HL-60/S4 treated with retinoic acid at 250 ng/mL for 4 days and 3 days (cell line): ENCODE results near the gene EPS8L2.

ENCODE experiments used
- in situ Hi-C: fragments of 300-500 bp; cut with MboI; formaldehyde crosslinking; loops from 2 replicates; pipeline ENCODE4 v1.7.0; 2022; ENCODE audit warnings: low sequenced_read_pairs

Gene EPS8L2

DNA sequence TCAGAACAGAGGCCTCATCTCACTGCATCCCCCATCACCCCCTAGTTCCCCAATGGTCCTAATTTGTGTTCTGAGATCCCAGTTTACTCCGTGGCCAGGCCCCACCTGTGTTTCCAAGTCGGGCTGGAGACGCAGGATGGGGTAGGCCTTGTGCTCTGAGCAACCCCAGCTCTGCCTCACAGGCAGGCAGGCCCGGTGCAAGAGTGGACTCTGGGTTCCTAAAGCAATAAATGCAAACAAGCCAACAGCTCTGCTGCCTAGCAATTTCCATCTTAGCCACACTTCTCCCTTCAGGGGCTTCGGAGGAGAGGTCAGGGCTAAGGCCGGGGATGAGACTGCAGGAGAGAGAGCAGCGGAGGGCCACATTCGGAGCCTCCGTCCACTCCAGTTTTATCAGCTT is 2.5 kb upstream of the EPS8L2 start:
- in situ Hi-C loops: no loop called here

DNA sequence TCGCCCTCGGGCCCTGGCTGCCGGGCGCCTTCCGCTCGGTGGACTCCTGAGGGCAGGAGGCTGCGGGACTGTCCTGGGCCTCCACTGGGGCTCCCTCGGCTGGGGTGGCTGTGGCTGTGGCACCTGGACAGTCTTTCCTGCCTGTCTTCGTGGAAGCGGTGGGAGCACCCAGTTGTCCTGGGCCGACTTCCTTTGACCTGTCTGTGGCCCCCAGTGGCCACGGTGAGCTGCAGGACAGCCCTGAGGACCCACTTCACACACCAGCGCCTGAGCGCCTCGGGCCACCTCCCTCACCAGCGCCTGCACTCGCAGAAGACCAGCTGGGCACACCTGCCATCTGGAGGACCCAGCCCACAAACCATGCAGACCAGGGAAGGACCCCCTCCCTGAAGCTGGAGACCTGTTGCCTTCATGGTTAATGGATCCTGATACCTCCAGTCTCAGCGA is 1.8 kb upstream of the EPS8L2 start:
- in situ Hi-C loops: no loop called here

DNA sequence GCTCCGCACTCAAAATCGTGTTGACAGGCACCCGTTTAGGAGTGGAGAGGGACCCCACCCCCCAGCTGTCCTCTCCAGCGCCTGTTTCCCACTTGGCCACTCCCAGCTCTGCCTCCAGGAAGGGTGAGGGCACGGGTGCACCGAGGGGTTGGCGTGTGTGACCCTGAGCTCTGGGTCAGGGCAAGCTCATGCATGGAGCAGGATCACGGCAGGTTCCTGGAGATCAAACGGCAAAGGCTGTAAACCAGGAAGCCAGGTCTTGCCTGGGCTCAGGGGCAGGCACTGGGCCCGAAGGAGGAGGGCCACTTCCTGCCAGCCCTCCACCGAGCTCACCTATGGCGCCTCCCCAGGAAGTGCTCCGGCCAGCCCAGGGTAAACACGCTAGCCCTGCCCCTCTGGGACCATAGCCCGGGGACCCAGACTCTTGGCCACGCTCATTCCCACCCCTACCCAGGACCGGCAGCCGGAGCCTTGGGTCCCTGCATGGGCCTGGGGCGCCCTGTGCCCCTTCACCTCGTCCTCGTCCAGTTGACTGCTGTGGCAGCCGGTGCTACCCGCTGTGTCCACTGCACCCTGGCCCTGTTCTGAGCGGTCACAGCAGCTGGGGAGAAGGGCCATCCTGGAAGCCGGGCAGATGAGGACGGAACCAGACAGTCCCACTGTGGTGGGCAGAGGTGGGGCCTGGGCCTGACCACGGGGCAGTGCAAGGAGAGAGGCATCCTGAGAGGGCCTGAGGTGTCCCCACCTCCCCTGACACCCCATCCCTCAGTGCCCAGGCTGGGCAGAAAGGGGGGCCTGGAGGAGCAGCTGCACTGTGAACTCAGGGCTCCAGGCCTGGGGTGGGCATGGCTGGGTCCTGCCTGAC is 1.0 kb upstream of the EPS8L2 start:
- in situ Hi-C loops: no loop called here

- in situ Hi-C loops: no loop called here
These were observed 467 bp downstream of the EPS8L2 start for GRCh38 chr11:706439-706956.

DNA sequence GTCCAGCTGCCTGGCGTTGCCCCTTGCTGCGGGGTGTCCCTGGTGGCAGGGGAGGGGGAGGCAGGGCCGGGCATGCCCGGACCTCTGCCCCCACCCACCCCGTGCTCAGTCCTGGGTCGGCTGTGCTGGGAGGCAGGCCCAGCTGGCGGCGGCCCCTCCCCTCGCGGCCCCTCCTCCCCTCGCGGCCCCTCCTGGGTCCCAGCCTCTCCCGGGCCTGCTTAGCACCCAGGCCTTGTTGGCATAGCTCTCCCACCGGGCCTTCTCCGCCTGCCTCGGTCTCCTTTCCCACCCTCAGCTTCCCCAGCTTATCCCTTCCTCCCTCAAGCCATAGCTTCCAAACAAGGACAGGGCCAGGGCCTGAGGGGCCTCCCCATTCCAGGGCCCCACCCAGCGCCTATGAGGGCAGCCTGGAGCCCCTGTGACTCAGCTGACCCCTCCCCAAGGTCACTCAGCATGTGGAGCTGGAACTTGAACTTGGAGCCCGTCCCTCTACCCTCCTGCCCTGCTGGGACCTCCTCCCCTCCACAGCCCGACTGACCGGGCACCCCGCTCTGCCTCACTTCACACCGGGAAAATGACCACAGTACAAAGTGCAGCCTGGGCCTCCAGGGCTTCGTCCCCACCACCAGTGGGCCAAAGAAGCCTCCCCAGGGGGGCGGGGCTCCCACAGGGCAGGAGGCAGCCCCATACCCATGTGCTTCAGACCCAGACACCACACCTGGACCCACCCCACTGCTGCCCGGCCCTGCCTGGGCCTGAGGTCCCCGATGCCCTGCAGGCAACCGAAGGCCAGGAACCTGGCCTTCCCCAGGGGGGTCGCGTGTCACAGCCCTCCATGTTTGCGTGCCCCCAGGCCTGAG is 1.2 kb downstream of the EPS8L2 start:
- in situ Hi-C loops: no loop called here

DNA sequence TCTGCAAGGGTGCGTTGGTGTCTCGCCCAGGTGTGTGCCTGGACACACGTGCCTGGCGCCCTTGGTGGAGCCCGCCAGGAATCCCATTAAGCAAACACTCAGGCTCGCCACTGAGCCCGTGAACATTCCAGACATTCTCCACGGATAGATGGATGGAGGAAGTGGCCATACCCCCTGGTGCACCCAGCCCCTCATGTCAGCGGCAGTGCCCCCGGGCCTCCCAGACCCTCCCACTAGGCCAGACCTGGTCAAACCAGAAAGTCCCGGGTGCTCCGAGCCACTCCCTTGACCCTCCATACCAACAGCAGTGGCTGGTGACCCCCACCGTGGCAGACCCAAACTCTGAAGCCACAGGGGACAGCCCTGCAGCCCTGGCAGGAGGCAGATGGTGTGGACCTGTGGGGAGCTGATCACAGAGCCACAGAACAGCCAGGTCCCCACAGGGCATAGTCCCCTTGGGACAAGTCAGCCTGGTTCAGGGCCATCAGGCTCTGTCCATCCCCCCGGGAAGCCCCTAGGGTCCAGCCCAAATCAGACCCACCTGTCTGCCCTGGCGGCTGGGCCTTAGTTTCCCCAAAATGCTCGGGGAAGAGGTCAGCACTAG is 1.9 kb downstream of the EPS8L2 start:
- in situ Hi-C loops: no loop called here

DNA sequence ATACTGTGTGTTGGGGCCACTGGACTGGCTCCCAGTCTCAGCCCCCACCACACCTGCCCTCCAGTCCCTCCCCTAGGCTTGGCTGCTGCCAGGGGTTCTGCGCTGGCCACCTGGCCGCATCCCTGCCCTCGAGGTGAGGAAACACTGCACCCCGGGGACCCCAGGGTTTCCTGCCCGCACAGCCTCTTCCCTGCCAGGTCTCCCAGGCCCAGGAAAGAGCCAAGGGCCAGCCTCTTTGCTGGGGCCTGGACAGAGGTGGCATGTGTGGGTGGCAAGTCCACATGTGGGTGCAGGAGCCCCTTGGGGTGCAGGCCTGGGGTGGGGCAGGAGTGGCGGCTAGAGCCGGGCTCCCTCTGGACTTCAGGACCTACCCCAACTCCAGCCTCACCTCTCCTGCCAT is 2.5 kb downstream of the EPS8L2 start:
- in situ Hi-C loops: no loop called here

DNA sequence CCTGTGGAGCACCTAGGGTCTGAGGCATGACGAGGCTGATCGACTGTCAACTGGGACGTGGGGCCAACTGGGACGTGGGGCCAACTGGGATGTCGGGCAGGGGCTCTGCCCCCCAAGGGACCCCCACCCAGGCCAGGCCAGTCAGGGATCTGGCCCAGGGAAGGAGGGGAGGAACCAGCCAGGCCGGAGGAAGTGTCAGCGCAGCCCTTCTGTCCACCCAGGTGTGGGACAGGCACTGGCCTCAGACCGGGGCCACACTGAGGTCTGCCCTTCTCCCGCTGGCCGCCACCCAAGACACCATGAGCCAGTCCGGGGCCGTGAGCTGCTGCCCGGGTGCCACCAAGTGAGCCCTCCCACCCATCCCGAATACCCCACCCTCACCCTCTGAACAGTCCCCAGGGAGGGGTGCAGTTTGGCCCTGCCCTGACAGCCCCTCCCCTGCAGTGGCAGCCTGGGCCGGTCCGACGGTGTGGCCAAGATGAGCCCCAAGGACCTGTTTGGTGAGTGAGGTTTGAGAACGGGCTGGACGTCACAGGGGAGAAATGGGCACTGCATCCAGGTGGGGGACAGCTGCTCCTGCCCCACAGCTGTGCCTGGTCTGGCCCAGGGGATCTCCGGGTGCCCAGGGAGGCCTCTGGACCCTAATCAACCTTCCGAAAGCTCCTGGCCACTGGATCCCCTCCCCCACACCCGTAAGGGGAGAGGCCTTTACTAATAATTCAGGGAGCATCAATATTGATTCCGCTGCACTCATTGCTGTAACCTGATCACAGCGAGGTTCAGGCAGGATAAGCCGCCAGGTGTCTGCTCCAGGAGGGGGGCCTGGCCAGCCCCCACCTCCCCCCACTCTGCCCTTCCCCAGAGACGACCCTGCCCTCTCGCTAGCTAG is 3.3 kb downstream of the EPS8L2 start:
- in situ Hi-C loops: no loop called here

- in situ Hi-C loops: no loop called here
These were observed 8.4 kb downstream of the EPS8L2 start for GRCh38 chr11:714436-714835.

DNA sequence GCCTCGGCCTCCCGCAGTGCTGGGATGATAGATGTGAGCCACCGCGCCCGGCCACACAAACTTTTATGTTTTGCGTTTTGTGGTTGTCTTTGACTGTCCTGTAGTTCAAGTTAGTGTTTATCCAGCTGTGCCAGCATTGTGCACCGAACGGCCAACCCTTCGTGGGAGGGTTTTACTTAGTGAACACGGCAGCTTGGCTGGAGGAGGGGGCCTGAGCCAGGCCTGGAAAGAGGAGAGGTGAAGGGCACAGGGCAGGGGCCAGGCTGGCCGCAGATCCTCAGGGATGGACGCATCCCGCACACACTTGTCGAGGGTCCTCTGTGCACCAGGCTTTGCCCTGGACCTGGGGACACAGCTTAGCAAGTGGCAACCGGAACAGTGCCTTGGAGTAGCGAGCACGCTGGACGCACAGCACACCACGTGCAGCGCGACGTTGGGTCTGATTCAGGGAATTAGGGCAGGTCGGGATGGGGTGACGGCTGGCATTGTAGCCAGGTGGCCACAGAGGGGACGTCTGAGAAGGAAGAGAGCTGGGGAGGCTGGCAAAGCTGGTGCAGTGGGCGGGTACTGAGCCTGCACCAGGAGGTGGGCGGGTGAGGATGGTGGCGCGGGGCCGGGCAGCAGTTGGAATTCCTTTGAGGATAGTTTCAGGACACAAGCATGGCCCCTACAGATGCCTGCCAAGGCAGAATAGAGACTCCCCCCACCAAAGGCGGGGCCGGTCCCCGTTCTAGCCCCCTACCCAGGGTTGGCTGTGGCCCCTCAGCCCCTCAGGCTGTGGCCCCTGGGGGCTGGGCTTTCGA is 13.4 kb downstream of the EPS8L2 start:
- in situ Hi-C loops: no loop called here

DNA sequence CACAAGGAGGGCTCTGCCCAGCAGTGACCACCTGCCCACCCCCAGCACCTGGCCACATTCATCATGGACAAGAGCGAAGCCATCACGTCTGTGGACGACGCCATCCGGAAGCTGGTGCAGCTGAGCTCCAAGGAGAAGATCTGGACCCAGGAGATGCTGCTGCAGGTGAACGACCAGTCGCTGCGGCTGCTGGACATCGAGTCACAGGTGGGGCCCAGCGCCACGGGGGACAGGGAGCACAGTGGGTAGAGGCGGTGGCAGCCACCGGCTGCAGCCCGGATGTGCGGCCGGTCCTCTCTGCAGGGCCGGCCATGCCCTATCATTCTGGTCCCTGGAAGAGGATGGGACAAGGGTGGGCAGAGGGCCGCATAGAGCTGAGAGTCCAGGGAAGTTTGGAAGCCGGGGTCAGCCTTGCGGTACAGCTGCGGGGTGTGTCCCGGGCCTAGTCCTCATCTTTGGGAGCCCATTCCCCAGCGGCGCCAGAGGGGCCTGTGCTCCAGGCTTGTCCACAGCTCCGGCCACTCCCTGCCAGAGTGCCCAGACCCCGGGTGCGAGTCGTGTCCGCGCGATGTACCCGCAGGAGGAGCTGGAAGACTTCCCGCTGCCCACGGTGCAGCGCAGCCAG is 14.1 kb downstream of the EPS8L2 start:
- in situ Hi-C loops: no loop called here

DNA sequence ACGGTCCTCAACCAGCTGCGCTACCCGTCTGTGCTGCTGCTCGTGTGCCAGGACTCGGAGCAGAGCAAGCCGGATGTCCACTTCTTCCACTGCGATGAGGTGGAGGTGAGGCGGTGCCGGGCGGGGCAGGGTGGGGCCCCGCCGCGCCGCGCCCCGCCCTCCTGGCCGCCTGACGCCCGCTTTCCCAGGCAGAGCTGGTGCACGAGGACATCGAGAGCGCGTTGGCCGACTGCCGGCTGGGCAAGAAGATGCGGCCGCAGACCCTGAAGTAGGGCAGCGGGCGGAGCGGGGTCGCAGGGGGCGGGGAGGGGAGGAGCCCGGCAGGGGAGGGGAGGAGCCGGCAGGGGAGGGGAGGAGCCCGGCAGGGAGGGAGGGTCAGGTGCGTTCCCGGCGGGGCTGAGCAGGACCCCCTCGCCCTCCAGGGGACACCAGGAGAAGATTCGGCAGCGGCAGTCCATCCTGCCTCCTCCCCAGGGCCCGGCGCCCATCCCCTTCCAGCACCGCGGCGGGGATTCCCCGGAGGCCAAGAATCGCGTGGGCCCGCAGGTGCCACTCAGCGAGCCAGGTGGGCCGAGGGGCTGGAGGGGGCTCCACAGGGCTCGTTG is 14.7 kb downstream of the EPS8L2 start:
- in situ Hi-C loops: no loop called here

DNA sequence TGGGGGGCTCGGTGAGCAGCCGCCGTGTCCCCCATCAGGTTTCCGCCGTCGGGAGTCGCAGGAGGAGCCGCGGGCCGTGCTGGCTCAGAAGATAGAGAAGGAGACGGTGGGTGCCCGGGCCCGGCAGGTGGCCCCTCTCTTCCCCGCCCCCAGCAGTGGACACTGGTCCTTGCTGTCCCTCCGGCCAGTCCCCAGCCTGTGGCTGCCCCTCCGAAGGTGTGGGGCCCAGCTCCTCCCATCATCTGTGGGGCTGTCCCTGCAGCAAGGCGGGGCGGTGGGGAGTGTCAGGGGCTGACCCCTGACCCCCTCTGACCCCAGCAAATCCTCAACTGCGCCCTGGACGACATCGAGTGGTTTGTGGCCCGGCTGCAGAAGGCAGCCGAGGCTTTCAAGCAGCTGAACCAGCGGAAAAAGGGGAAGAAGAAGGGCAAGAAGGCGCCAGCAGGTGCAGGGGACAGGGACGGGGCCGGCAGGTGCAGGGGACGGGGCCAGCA is 15.3 kb downstream of the EPS8L2 start:
- in situ Hi-C loops: no loop called here

- in situ Hi-C loops: no loop called here
These were observed 15.8 kb downstream of the EPS8L2 start for GRCh38 chr11:721741-722345.

- in situ Hi-C loops: no loop called here
These were observed 16.3 kb downstream of the EPS8L2 start for GRCh38 chr11:722346-722811.

DNA sequence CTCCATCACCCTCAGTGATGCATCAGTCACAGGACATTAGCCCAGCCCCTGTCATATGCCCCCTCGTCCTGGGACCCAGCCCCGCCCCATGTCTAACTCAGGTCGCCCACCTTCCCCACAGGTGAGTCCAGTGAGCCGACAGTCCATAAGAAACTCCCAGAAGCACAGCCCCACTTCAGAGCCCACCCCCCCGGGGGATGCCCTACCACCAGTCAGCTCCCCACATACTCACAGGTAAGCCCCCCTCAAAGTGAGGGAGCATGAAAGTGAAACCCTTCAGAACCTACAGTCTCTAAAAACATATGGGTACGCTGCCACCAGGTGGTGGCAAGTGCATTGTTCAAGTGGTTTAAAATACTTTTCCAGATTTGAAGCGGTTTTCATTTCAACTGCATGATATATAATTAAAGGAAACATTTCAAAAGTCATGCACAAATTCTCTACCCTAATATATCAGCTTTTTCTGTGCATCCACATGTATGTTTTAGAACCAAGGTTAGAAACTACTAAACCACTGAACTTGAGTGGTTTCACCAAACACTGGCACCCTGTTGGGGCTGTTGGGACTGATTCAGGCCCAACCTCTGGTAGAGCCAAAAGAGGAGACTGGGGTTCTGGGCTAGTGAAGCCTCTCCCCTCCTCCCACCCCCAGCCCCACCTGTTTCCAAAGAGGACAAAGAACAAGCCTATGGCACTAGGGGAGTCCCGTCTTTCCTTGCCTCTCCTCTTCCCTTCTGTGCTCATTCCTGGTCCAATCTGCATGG is 17.3 kb downstream of the EPS8L2 start:
- in situ Hi-C loops: no loop called here
